ENCODE results near the gene TRIM16. TPM values are rescaled to one million over a fixed set of nuclear protein-coding genes. Genes with fewer than 3 reads are reported as not detected.
"Not testable (repeated sequence)": the region's sequence is repeated elsewhere in the genome, so short reads cannot be mapped to it uniquely, and the experiment has no call there.

The TRIM16 gene
- total and polyA plus RNA-seq, 7 experiments from 2014 or later, result 2.0 to 23.9 (median 7.4) TPM

DNA sequence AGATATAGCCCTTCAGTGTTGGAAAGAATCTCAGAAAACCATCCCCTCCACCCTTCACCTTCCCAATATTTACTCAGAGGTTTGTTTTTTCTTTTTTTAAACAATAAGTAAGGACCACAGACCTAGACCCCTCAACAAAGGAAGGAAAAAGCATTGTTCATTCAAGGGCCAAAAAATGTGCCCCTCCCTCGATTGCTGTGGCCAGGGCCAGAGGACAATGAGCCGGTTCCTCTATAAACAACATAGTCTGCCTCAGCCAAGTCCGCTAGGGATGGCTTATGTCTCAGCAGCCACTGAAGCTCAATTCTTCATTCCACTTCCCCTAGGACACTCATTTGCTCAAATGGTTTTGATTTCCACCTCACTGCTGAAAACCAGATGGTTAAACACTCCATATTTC, 24.0 kb downstream of the TRIM16 start:
- peaks cover 0 to 2% (median 0%) of the 10 kb centered on the region in 11 donors for H3K9me3 Mint-ChIP-seq
- POLR2A ChIA-PET, result no interaction called here

DNA sequence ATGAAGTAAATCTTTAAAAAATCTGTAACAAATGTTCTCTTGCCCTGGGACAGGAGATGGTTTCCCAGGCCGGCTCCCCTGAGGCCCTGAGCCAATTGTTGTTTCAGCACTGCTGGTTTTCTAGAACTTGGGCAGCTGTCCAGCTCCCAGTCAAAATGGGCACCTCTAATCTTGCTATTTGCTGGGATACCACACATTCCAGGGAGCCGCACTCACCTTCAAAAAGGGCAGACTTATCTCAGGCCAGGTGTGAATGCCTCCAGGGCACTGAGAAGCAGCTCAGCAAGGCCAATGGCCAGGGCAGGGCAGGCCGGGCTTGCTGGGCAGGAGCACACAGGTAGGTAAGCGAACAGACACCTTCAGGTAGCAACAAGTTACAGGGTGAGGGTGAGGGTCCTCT, 24.4 kb downstream of the TRIM16 start:
- ChIA-PET POLR2A (no interaction called here), CTCF (no interaction called here)
- Histone ChIP-seq H3K9me3 (ENCODE audit: control insufficient read depth in 2 of 3, low read length in 3 of 3) (no peaks in the 10 kb centered on the region), H3K27ac (ENCODE audit: low read depth, low read length) (no peak overlapping the region), H3K27me3 (ENCODE audit: control insufficient read depth in 2 of 2, insufficient read depth in 2 of 2, low read length in 2 of 2) (no peaks in the 10 kb centered on the region), H3K4me3 (ENCODE audit: low read length) (no peak overlapping the region), H3K4me1 (ENCODE audit: control insufficient read depth in 2 of 2, insufficient read depth in 2 of 2, low read length in 2 of 2) (no peaks in the 10 kb centered on the region), H3K36me3 (ENCODE audit: control insufficient read depth in 2 of 3, insufficient read depth in 3 of 3, low read length in 3 of 3) (peaks cover 0 to 13% (median 0%) of the 10 kb centered on the region in 3 experiments)
- DNase-seq (no peak), ATAC-seq (no peak)
- no peaks in the 10 kb centered on the region for H3K27me3 Mint-ChIP-seq
- peaks cover 3 to 55% (median 21%) of the 10 kb centered on the region in 5 donors for H3K36me3 Mint-ChIP-seq
- no peak overlapping the region for H3K4me3 Mint-ChIP-seq
- H3K9me3 Mint-ChIP-seq, result peaks cover 0 to 2% (median 0%) of the 10 kb centered on the region in 11 donors
- intact Hi-C loops (cut with micrococcal nuclease), result no loop called here
- H3K4me1 Mint-ChIP-seq, result peaks cover 0 to 8% (median 0%) of the 10 kb centered on the region in 7 donors
- no peak overlapping the region for H3K27ac Mint-ChIP-seq

More for the DNA sequence above, 24.0 kb downstream of the TRIM16 start:
- Mint-ChIP-seq H3K4me1 (peaks cover 0 to 8% (median 0%) of the 10 kb centered on the region in 7 donors), H3K27ac (no peak overlapping the region), H3K36me3 (peaks cover 3 to 55% (median 21%) of the 10 kb centered on the region in 5 donors), H3K4me3 (no peak overlapping the region), H3K27me3 (no peaks in the 10 kb centered on the region)
- H3K9me3 ChIP-seq (ENCODE audit: control insufficient read depth in 2 of 3, low read length in 3 of 3), result no peaks in the 10 kb centered on the region
- no peak for DNase-seq
- H3K4me3 ChIP-seq (ENCODE audit: low read length), result no peak overlapping the region
- H3K27ac ChIP-seq (ENCODE audit: low read depth, low read length), result no peak overlapping the region
- CTCF ChIA-PET, result no interaction called here
- H3K4me1 ChIP-seq (ENCODE audit: control insufficient read depth in 2 of 2, insufficient read depth in 2 of 2, low read length in 2 of 2), result no peaks in the 10 kb centered on the region
- peaks cover 0 to 13% (median 0%) of the 10 kb centered on the region in 3 experiments for H3K36me3 ChIP-seq (ENCODE audit: control insufficient read depth in 2 of 3, insufficient read depth in 3 of 3, low read length in 3 of 3)
- H3K27me3 ChIP-seq (ENCODE audit: control insufficient read depth in 2 of 2, insufficient read depth in 2 of 2, low read length in 2 of 2), result no peaks in the 10 kb centered on the region
- ATAC-seq, result no peak
- intact Hi-C loops (cut with micrococcal nuclease), result no loop called here

DNA sequence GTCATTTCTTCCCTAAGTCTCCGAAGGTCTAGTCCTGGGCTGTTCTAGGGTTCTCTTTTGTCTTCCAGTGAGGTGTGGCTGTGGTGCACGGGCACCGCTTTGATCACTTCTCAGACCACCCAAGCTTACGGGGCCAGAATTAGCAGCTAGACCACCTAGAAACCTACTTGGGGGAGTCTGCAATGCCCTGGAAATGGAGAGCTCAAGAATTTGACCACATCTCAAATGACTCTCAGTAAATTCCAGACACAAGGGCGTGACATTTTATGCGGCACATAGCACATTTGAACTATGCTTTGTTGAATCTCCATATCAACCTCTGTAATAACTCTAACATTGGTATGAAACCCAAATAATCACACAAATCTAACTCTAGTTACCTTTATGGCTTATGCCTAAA, 24.9 kb downstream of the TRIM16 start:
- no peak overlapping the region for H3K27ac ChIP-seq (ENCODE audit: low read depth, low read length)
- ATAC-seq (no peak), DNase-seq (no peak)
- no peaks in the 10 kb centered on the region for H3K27me3 ChIP-seq (ENCODE audit: control insufficient read depth in 2 of 2, insufficient read depth in 2 of 2, low read length in 2 of 2)
- H3K4me3 ChIP-seq (ENCODE audit: low read length), result no peak overlapping the region
- no peaks in the 10 kb centered on the region for H3K4me1 ChIP-seq (ENCODE audit: control insufficient read depth in 2 of 2, insufficient read depth in 2 of 2, low read length in 2 of 2)
- peaks cover 0 to 2% (median 0%) of the 10 kb centered on the region in 11 donors for H3K9me3 Mint-ChIP-seq
- H3K4me3 Mint-ChIP-seq, result no peak overlapping the region
- H3K36me3 ChIP-seq (ENCODE audit: control insufficient read depth in 2 of 3, insufficient read depth in 3 of 3, low read length in 3 of 3), result peaks cover 0 to 10% (median 0%) of the 10 kb centered on the region in 3 experiments
- no peaks in the 10 kb centered on the region for H3K27me3 Mint-ChIP-seq
- ChIA-PET POLR2A (no interaction called here), CTCF (no interaction called here)
- no peaks in the 10 kb centered on the region for H3K9me3 ChIP-seq (ENCODE audit: control insufficient read depth in 2 of 3, low read length in 3 of 3)
- peaks cover 0 to 8% (median 0%) of the 10 kb centered on the region in 7 donors for H3K4me1 Mint-ChIP-seq
- H3K36me3 Mint-ChIP-seq, result peaks cover 3 to 51% (median 21%) of the 10 kb centered on the region in 5 donors
- intact Hi-C loops (cut with micrococcal nuclease), result no loop called here
- no peak overlapping the region for H3K27ac Mint-ChIP-seq

DNA sequence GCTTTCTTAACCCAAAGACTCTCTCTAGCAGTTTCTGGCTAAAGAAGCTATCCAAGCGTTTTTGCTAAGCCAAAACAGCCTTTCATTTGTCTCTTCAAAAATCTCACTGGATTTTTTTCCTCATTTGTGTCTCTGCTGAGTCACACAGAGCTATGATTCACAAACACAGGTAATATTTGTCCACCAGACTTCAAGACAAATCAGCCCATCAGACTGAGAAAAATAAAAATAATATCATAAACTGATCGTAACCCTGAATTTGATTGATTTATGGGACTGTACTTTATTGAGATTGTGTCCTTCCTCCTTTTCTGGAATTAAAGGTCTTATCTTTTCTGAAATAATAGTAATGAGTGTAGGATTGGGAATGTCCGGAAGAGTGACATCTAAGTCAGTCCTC, 25.8 kb downstream of the TRIM16 start:
- H3K4me1 Mint-ChIP-seq, result peaks cover 0 to 8% (median 0%) of the 10 kb centered on the region in 7 donors

DNA sequence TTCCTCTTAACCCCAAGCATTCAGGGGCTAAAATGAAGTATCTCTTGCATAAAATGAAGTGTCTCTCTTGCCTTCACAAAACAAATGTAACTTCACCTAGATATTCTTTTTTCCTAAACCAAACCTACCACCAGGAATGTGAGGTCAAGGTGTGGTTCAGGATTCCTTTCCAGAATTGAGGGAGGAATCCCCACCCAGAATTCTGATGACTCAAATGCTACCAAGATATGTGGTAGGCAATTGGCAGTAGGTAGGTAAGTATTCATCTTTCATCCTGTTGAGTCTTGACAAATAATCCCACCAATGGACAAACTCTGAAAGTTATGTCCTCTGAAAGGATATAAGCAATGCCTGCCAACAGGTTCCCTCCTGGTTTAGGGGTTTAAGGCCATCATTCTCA, 26.2 kb downstream of the TRIM16 start:
- Histone ChIP-seq H3K9me3 (ENCODE audit: control insufficient read depth in 2 of 3, low read length in 3 of 3) (no peaks in the 10 kb centered on the region), H3K27me3 (ENCODE audit: control insufficient read depth in 2 of 2, insufficient read depth in 2 of 2, low read length in 2 of 2) (no peaks in the 10 kb centered on the region), H3K4me1 (ENCODE audit: control insufficient read depth in 2 of 2, insufficient read depth in 2 of 2, low read length in 2 of 2) (no peaks in the 10 kb centered on the region), H3K27ac (ENCODE audit: low read depth, low read length) (no peak overlapping the region), H3K36me3 (ENCODE audit: control insufficient read depth in 2 of 3, insufficient read depth in 3 of 3, low read length in 3 of 3) (no peaks in the 10 kb centered on the region), H3K4me3 (ENCODE audit: low read length) (no peak overlapping the region)
- DNase-seq (no peak), ATAC-seq (no peak)
- Mint-ChIP-seq H3K4me3 (no peak overlapping the region), H3K9me3 (peaks cover 0 to 2% (median 0%) of the 10 kb centered on the region in 11 donors), H3K27ac (no peak overlapping the region), H3K36me3 (peaks cover 3 to 40% (median 17%) of the 10 kb centered on the region in 5 donors), H3K27me3 (no peaks in the 10 kb centered on the region), H3K4me1 (peaks cover 0 to 11% (median 0%) of the 10 kb centered on the region in 7 donors)
- POLR2A ChIA-PET, result no interaction called here
- CTCF ChIA-PET, result no interaction called here
- intact Hi-C loops (cut with micrococcal nuclease), result no loop called here

More for the DNA sequence above, 25.8 kb downstream of the TRIM16 start:
- Mint-ChIP-seq H3K9me3 (peaks cover 0 to 2% (median 0%) of the 10 kb centered on the region in 11 donors), H3K27me3 (no peaks in the 10 kb centered on the region), H3K36me3 (peaks cover 3 to 44% (median 17%) of the 10 kb centered on the region in 5 donors), H3K4me3 (no peak overlapping the region), H3K27ac (no peak overlapping the region)
- Histone ChIP-seq H3K27me3 (ENCODE audit: control insufficient read depth in 2 of 2, insufficient read depth in 2 of 2, low read length in 2 of 2) (no peaks in the 10 kb centered on the region), H3K27ac (ENCODE audit: low read depth, low read length) (no peak overlapping the region), H3K36me3 (ENCODE audit: control insufficient read depth in 2 of 3, insufficient read depth in 3 of 3, low read length in 3 of 3) (peaks cover 0 to under 1% (median 0%) of the 10 kb centered on the region in 3 experiments), H3K4me3 (ENCODE audit: low read length) (no peak overlapping the region), H3K9me3 (ENCODE audit: control insufficient read depth in 2 of 3, low read length in 3 of 3) (no peaks in the 10 kb centered on the region), H3K4me1 (ENCODE audit: control insufficient read depth in 2 of 2, insufficient read depth in 2 of 2, low read length in 2 of 2) (no peaks in the 10 kb centered on the region)
- DNase-seq (no peak), ATAC-seq (no peak)
- intact Hi-C loops (cut with micrococcal nuclease), result no loop called here
- ChIA-PET CTCF (no interaction called here), POLR2A (no interaction called here)

DNA sequence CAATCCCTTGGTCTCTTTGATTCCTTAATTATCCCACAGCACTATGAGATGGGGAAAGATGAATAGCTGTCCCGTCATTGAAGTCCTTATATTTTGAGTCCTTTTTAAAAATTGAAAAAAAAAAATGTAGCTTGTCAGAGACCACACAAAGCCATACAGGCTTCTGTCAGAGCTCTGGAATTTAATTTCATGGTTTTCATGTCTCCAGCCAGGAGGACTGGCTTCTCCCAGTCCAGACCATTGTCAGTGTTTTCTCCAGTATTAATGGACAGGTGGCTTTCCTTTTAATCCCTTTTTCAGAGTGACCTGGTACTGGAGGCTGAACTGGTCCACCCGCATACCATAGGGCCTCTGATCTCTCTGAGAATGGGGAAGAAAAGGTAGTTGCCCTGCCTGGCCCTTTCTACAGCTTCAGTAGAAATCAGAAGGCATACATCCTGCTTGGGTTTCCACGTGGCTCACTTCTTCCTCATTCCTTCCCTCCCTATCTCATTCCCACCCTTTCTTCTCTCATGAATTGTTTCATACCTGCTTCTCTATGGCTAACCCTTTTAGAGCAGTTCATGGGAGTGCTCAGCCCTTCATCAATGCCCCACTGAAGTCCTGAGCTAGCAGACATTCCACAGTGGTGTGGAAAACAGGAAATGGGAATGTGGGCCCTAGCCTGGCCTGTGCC, 29.1 kb downstream of the TRIM16 start:
- Histone ChIP-seq H3K4me1 (ENCODE audit: control insufficient read depth in 2 of 2, insufficient read depth in 2 of 2, low read length in 2 of 2) (no peaks in the 10 kb centered on the region), H3K9me3 (ENCODE audit: control insufficient read depth in 2 of 3, low read length in 3 of 3) (no peaks in the 10 kb centered on the region), H3K27me3 (ENCODE audit: control insufficient read depth in 2 of 2, insufficient read depth in 2 of 2, low read length in 2 of 2) (no peaks in the 10 kb centered on the region), H3K36me3 (ENCODE audit: control insufficient read depth in 2 of 3, insufficient read depth in 3 of 3, low read length in 3 of 3) (no peaks in the 10 kb centered on the region), H3K4me3 (ENCODE audit: low read length) (no peak overlapping the region), H3K27ac (ENCODE audit: low read depth, low read length) (no peak overlapping the region)
- DNase-seq (no peak), ATAC-seq (no peak)
- no peaks in the 10 kb centered on the region for H3K27me3 Mint-ChIP-seq
- POLR2A ChIA-PET, result no interaction called here
- H3K4me1 Mint-ChIP-seq, result peaks cover 5 to 22% (median 11%) of the 10 kb centered on the region in 7 donors
- CTCF ChIA-PET, result no interaction called here
- H3K4me3 Mint-ChIP-seq, result no peak overlapping the region
- no peak overlapping the region for H3K27ac Mint-ChIP-seq
- intact Hi-C loops (cut with micrococcal nuclease), result no loop called here
- peaks cover 0 to 2% (median 0%) of the 10 kb centered on the region in 11 donors for H3K9me3 Mint-ChIP-seq
- H3K36me3 Mint-ChIP-seq, result peaks cover 0 to 23% (median 11%) of the 10 kb centered on the region in 5 donors

DNA sequence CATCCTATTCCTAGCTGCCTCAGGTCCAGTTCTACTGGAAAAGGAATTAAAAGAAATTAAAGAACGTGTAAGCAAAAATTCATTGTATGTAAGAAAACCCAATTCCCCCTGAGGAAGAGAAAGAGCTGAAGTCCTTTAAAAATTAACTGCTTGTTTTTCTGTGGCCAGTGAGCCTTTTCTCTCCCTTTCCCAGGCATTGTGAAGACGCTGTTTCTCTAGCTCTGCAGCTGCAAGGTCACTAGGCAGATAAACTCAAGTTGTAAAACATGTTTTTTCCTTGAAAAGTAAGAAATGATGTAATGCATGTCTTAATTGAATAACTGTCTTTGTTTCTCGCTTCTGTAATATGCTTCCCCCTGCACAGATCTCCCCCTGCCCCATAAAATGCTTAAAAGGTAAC, 29.7 kb downstream of the TRIM16 start:
- H3K36me3 ChIP-seq (ENCODE audit: control insufficient read depth in 2 of 3, insufficient read depth in 3 of 3, low read length in 3 of 3); H3K9me3 ChIP-seq (ENCODE audit: control insufficient read depth in 2 of 3, low read length in 3 of 3); H3K27me3 ChIP-seq (ENCODE audit: control insufficient read depth in 2 of 2, insufficient read depth in 2 of 2, low read length in 2 of 2); H3K27ac ChIP-seq (ENCODE audit: low read depth, low read length); H3K4me1 ChIP-seq (ENCODE audit: control insufficient read depth in 2 of 2, insufficient read depth in 2 of 2, low read length in 2 of 2); CTCF ChIA-PET; intact Hi-C loops (cut with micrococcal nuclease); H3K27me3 Mint-ChIP-seq; H3K27ac Mint-ChIP-seq; H3K9me3 Mint-ChIP-seq; POLR2A ChIA-PET; DNase-seq; H3K4me3 ChIP-seq (ENCODE audit: low read length); ATAC-seq; H3K4me3 Mint-ChIP-seq: not testable (repeated sequence)
- Mint-ChIP-seq H3K4me1 (peaks cover 5 to 28% (median 11%) of the 10 kb centered on the region in 7 donors), H3K36me3 (peaks cover 0 to 23% (median 11%) of the 10 kb centered on the region in 5 donors)

Data from naive thymus-derived CD4-positive, alpha-beta T cell (primary cell).